Muscle of leg (tissue), 11 donors: ENCODE data around the gene NCKAP5. TPM values are rescaled to one million over a fixed set of nuclear protein-coding genes. Genes with fewer than 3 reads are reported as not detected.

Experiments used
- DNase-seq: peaks from one replicate; pipeline ENCODE4 v3.0.0; 2013
- H3K27ac ChIP-seq: one replicate; pipeline ENCODE4 v1.5.1; 2013; ENCODE audit warnings: mild to moderate bottlenecking, low read length, control low read depth
- H3K27me3 ChIP-seq: one replicate; pipeline ENCODE4 v1.6.1; 2013; ENCODE audit warnings: low read length; ENCODE audit not compliant: control insufficient read depth, insufficient read depth
- H3K36me3 ChIP-seq: one replicate; pipeline ENCODE4 v1.6.1; 2013; ENCODE audit warnings: low read length; ENCODE audit not compliant: control insufficient read depth, insufficient read depth
- H3K4me1 ChIP-seq: one replicate; pipeline ENCODE4 v1.6.1; 2013; ENCODE audit warnings: low read length; ENCODE audit not compliant: control insufficient read depth, insufficient read depth
- H3K4me3 ChIP-seq: one replicate; pipeline ENCODE4 v1.5.1; 2013; ENCODE audit warnings: low read length, control low read depth
- H3K9me3 ChIP-seq: replicated peaks from 2 replicates; pipeline ENCODE4 v1.6.1; 2013; ENCODE audit warnings: low read depth, low read length; ENCODE audit not compliant: control insufficient read depth
- whole genome bisulfite sequencing: methylation state at CpG from one replicate; pipeline ENCODE4 v1.1.5; 2013; ENCODE audit warnings: missing lambda C conversion rate; ENCODE audit not compliant: insufficient coverage; 5-methylcytosine and 5-hydroxymethylcytosine counted together
- polyA plus RNA-seq, 8 donors: library from polyadenylated mRNA; unstranded; fragments of 120-200 nt; gene quantifications; one replicate each; pipeline versions ENCODE4 v1.2.1 to v1.2.3, GENCODE V29; 2013; ENCODE audit warnings: inconsistent platforms in 1 of 8, low replicate concordance in 1 of 8; ENCODE audit not compliant: insufficient read length in 8 of 8, insufficient read depth in 1 of 8
- total RNA-seq: library from RNA; stranded (reverse); fragments of 120-200 nt; gene quantifications from one replicate; pipeline ENCODE4 v1.2.4, GENCODE V29; 2013

NCKAP5 gene
- total and polyA plus RNA-seq, 9 donors, result 3.7 to 8.9 (median 5.0) TPM

DNA sequence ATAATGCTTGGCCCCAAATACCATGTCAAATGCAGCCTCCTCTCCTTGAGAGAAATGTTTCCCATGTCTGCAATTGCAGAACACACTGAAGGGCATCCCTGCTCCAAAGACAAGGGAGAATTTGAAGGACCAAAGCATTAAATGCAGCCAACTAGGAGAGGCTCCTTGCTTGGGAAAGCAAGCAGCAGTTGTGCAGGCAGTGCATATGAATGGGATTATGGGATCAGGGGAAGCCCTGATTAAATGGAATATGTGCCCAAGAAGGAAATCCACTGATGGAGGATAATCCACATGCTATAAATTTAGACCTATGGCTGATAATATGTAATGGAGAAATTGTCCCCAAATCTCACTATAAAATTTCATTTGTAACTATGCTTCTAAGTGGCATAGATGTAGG lies 116.1 kb downstream of the NCKAP5 start:
- Histone ChIP-seq H3K27me3 (no peaks in the 10 kb centered on the region), H3K9me3 (no peaks in the 10 kb centered on the region), H3K4me3 (no peak overlapping the region), H3K27ac (no peak overlapping the region), H3K4me1 (no peaks in the 10 kb centered on the region), H3K36me3 (no peaks in the 10 kb centered on the region)
- no peak for DNase-seq

GRCh38 chr2:133448195-133448594 lies 120.1 kb downstream of the NCKAP5 start:
- H3K4me1 ChIP-seq, result no peaks in the 10 kb centered on the region
- no CpG with 5 or more reads among the region's 5 CpGs for WGBS
- H3K27ac ChIP-seq, result no peak overlapping the region

GRCh38 chr2:133447303-133447702 lies 121.0 kb downstream of the NCKAP5 start:
- DNase-seq, result no peak
- Histone ChIP-seq H3K27ac (no peak overlapping the region), H3K9me3 (no peaks in the 10 kb centered on the region), H3K36me3 (no peaks in the 10 kb centered on the region), H3K4me1 (no peaks in the 10 kb centered on the region), H3K4me3 (no peak overlapping the region), H3K27me3 (no peaks in the 10 kb centered on the region)
- 90% methylated on average over 2 of the region's 5 CpGs for WGBS

More at GRCh38 chr2:133448195-133448594, 120.1 kb downstream of the NCKAP5 start:
- Histone ChIP-seq H3K9me3 (no peaks in the 10 kb centered on the region), H3K36me3 (no peaks in the 10 kb centered on the region), H3K4me3 (no peak overlapping the region), H3K27me3 (no peaks in the 10 kb centered on the region)
- no peak for DNase-seq

DNA sequence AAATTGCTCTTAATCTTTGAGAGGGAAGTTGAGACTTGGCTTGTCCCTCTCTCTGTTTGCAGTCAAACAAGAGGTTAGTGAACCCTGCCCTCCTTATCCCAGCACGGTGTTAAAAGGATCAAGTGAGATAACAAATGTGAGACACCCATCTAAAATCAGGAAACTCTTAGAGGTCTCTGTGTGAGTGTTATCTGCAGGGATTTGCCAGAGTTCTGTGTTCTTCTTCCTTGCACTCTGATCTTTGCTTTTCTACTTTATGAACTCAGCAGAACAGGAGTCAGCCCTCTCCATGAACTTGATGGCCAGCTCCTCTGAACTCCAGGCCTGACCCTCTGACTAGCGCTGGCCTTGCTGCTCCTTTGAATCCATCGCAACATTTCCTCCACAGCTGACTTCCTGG lies 123.8 kb downstream of the NCKAP5 start:
- Histone ChIP-seq H3K27me3 (no peaks in the 10 kb centered on the region), H3K4me3 (no peak overlapping the region), H3K9me3 (no peaks in the 10 kb centered on the region), H3K36me3 (no peaks in the 10 kb centered on the region), H3K4me1 (no peaks in the 10 kb centered on the region), H3K27ac (no peak overlapping the region)
- DNase-seq, result no peak
- no CpG with 5 or more reads among the region's 3 CpGs for WGBS

GRCh38 chr2:133442393-133442792 lies 125.9 kb downstream of the NCKAP5 start:
- Histone ChIP-seq H3K27ac (no peak overlapping the region), H3K27me3 (no peaks in the 10 kb centered on the region), H3K9me3 (no peaks in the 10 kb centered on the region), H3K4me3 (no peak overlapping the region), H3K4me1 (peaks cover 3% of the 10 kb centered on the region), H3K36me3 (no peaks in the 10 kb centered on the region)
- DNase-seq, result no peak
- WGBS, result 83% methylated on average over 1 of the region's 2 CpGs

GRCh38 chr2:133439565-133439920 lies 128.7 kb downstream of the NCKAP5 start:
- DNase-seq, result no peak
- H3K9me3 ChIP-seq, result no peaks in the 10 kb centered on the region
- H3K27me3 ChIP-seq, result no peaks in the 10 kb centered on the region
- peaks cover 4% of the 10 kb centered on the region for H3K4me1 ChIP-seq
- H3K36me3 ChIP-seq, result no peaks in the 10 kb centered on the region
- H3K27ac ChIP-seq, result no peak overlapping the region
- H3K4me3 ChIP-seq, result no peak overlapping the region

GRCh38 chr2:133438848-133439564 lies 129.3 kb downstream of the NCKAP5 start:
- Histone ChIP-seq H3K4me3 (no peak overlapping the region), H3K27me3 (no peaks in the 10 kb centered on the region), H3K9me3 (no peaks in the 10 kb centered on the region), H3K4me1 (peaks cover 4% of the 10 kb centered on the region), H3K27ac (no peak overlapping the region), H3K36me3 (no peaks in the 10 kb centered on the region)
- no peak for DNase-seq
- WGBS, result no CpG with 5 or more reads among the region's 4 CpGs

- peak; percentile 34 for DNase-seq
- Histone ChIP-seq H3K36me3 (no peaks in the 10 kb centered on the region), H3K4me1 (peaks cover 4% of the 10 kb centered on the region), H3K4me3 (no peak overlapping the region), H3K27me3 (no peaks in the 10 kb centered on the region), H3K9me3 (no peaks in the 10 kb centered on the region), H3K27ac (no peak overlapping the region)
Measured at GRCh38 chr2:133438026-133438425, 130.2 kb downstream of the NCKAP5 start.

DNA sequence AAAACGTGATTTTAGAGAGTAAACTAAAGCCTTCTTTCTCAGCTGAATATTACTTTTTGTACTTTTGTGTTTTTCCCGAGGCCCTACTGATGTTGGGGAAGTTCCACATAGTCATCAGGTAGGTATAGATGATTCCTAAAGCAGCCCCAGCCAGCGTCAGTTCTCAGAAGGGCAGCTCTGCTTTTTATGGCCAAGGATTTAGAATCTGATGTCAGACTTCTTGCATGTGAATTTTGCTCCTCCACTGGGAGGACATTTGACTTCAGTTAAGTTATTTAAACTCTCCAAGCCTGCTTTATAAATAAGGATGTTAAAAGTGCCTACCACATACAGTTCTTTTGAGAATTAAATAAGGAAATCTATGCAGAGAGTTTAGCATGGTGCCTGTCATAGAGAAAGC lies 130.8 kb downstream of the NCKAP5 start:
- no peaks in the 10 kb centered on the region for H3K27me3 ChIP-seq
- H3K4me1 ChIP-seq, result peaks cover 4% of the 10 kb centered on the region
- whole genome bisulfite sequencing, result 33% methylated on average over 1 of the region's 3 CpGs
- peak; percentile 63 for DNase-seq
- no peak overlapping the region for H3K4me3 ChIP-seq
- no peak overlapping the region for H3K27ac ChIP-seq
- H3K9me3 ChIP-seq, result no peaks in the 10 kb centered on the region
- no peaks in the 10 kb centered on the region for H3K36me3 ChIP-seq

DNA sequence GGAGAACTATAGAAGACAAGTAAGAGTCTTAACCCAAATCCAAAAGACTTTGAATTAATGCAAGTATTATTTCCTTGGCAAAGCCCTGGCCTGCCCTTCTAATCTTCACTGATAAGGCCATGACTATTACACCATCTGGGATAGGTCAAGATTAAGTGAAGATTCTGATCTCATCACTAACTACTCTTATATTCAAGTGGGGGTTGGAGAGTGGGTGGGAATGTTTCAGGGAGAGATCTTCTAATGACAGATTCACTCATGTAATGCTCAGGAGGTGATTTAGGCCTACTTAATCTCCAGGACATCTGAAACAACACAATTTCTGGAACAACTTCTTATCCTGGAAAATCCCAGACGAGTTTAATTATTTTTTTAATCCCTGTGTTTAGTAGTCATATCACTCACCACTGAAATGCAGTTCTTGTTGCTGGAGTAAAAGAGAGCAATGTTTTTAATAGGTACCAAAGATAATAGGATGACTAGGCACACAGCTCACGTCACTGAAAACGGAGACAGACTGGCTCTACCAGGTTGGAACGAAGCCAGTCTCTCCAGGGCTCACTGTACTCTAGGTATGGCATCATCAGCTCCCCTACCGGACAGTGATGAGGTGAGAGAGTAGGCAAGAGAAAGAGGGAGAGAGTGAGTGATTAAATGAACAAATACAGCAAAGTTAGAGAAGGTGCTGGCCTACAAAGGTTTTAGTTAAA lies 133.1 kb downstream of the NCKAP5 start:
- no peak for DNase-seq
- H3K27ac ChIP-seq, result no peak overlapping the region
- H3K4me1 ChIP-seq, result peaks cover 4% of the 10 kb centered on the region
- no peaks in the 10 kb centered on the region for H3K27me3 ChIP-seq
- no peak overlapping the region for H3K4me3 ChIP-seq
- WGBS, result 82% methylated on average over 3 of the region's 5 CpGs
- H3K36me3 ChIP-seq, result no peaks in the 10 kb centered on the region
- no peaks in the 10 kb centered on the region for H3K9me3 ChIP-seq
